Measurements from ENCODE around the gene BUD13.
"Not testable (repeated sequence)": the region's sequence is repeated elsewhere in the genome, so short reads cannot be mapped to it uniquely, and the experiment has no call there.

Gene BUD13, protein sequence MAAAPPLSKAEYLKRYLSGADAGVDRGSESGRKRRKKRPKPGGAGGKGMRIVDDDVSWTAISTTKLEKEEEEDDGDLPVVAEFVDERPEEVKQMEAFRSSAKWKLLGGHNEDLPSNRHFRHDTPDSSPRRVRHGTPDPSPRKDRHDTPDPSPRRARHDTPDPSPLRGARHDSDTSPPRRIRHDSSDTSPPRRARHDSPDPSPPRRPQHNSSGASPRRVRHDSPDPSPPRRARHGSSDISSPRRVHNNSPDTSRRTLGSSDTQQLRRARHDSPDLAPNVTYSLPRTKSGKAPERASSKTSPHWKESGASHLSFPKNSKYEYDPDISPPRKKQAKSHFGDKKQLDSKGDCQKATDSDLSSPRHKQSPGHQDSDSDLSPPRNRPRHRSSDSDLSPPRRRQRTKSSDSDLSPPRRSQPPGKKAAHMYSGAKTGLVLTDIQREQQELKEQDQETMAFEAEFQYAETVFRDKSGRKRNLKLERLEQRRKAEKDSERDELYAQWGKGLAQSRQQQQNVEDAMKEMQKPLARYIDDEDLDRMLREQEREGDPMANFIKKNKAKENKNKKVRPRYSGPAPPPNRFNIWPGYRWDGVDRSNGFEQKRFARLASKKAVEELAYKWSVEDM

DNA sequence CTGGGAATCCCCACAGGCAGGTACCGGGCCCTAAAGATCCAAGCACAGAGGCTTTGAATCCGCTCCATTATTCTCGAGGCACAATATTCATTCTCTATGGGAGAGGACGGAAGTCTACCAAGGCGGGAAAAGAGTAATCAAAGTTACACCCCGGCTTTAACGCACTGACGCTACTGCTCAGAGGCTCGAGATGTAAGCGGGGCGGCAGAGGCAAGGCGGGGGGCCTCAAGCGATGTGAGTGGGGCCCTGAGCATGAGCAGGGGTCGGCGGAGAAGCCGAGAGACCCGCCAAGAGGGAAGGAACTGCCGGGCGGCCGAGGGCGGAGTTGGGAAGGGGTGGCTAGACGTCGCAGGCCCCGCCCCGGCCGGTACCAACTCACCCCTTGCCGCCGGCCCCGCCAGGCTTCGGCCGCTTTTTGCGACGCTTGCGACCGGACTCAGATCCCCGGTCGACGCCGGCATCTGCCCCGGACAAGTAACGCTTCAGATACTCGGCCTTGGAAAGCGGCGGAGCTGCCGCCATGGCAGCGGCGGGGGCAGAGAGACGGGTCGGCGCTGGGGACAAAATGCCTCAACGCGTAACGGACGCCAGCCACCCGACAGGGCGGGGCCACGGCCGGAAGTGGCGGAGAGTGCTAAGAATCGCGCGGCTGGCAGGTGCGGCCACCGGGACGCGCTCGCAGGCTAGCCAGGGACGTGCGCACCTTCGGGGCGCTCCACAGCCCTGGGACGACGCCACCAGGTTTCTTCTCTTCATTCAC is at the start of gene BUD13:
TSS of gene BUD13 (minus strand) at position 545 of the 760 bp plus-strand sequence. CDS start at position 522, 23 bp downstream.
- peak; percentile 97 for DNase-seq

DNA sequence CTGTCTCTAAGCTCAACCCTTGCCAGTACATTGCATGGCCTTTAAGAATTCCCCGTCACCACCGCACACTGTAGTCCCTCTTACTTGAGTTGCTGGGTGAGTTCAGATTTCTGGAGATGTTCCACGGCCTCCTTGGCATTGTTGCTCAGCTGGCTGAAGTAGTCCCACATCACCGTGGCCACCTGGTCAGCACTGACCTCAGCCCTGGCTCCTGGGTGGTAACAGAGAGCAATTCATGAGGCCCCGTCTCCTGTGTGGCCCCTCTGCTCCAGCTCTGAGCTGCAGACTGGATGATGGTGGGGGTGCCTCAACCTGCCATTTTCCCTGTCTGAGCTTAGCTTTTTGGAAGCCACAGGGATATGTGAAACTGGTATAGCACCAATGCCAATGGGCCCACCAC is 49.8 kb upstream of the BUD13 start:
- no peak for DNase-seq

DNA sequence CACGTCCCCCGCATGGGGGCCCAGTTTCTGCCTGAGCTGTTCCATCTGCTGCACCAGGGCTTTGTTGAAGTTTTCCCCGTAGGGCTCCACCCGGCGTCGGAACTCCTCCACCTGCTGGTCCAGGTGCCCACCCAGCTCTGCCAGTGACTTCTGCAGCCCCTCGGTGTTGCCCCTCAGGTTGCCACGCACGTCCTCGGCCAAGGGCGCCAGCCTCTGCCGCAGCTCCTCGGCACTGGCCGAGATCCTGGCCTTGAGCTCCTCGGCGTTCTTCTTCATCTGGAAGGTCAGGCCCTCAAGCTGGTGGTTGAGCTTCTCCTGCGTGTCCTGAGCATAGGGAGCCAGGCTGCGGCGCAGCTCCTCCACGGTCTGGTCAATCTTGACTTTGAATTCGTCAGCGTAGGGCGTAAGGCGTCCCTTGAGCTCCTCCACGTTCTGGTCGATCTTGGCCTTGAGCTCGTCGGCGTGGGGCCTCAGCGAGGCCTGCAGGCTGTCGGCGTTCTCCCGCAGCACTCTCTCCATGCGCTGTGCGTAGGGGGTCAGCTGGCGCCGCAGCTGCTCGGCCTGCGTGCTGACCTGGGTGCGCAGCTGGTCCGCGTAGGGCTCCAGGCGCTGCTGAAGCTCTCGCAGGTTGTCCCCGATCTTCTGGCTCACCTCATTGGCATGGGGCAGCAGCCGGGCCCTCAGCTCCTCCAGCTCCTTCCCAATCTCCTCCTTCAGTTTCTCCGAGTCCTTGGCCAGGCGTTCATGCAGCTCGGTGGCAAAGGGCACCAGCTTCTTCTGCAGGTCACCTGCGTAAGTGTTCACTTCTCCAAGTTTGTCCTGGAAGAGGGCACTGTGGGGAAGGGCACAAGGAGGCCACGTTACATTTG is 48.5 kb upstream of the BUD13 start:
- no peak for DNase-seq

DNA sequence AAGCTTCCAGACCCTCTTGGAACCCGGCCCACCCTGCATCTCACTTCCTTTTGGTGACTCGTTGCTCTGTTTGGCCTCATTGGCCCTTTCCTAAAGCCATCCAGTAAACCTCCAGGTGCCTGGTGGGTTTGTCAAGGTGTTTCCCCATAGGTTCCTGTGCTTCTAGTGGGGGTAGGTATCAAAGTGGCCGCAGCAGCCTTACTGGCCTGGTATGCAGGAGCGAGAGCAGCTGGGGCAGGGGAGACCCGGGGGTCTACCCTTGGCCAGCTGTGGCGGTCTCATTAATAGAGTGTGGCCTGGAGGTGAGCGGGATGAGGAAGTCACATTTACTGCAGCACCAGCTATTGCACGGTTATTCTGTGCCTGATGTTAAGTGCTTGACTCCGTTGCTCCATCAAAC is 46.3 kb upstream of the BUD13 start:
- DNase-seq = no peak

DNA sequence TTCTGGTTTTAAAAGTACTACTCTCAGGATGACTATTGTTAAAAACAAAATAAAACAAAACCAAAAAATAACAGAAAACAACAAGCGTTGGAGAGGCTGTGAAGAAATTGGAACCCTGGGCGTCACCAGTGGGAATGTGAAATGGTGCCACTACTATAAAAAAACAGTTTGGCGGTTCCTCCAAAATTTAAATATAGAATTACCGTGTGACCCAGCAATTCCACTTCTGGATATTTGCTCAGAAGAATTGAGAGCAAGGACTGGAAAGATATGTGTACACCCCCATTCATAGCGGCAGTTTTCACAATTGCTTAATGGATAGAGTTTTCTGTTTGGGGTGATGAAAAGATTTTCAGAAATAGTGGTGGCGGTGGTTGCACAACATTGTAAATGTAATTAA is 41.7 kb upstream of the BUD13 start:
- DNase-seq = no peak

DNA sequence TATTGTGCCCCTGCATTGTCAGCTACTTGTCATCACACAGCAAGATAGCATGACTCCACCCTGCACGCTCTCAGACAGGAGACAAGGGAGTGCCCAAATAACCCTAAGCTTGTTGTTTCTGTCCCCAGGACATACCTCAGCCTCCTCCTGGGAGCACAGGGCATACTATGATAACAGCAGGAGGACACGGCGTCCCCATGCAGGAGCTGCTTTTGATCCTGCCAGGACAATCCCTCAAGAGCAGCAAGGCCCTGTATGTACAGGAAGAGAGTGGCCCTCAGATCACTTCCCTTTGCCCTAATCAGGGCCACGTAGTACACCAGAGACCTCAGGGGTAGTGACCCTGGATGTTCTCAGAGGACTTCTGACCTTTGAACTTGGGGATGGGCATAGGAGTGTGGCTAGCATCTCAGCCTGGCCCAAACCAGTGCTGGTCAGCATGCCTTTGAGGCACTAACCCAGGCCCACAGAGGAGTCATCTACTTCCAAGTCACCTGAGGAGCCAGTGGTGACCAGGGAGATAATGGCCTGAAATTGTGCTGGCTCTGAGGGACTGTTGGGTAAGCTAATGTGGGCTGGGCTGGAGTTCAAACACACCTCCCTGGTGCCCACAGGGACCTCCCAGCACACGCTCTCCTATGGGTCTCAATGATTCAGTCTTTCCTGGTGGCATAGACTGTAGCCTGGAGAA is 41.1 kb upstream of the BUD13 start:
- no peak for DNase-seq

DNA sequence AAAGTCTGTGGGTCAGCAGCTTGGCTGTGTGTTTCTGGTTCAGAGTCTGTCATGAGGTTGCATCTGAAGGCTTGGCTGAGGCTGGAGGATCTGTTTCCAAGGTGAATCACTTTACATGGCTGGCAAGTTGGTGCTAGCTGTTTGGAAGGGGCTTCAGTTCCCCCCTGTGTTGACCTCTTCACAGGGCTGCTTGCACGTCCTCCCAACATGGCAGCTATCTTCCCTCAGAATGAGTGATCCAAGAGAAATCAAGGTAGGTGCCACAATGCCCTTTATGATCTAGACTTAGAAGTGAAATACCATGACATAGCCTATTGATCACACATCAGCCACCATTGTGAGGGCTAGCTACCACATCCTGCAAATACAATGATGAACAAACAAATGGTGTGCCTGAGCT is 40.4 kb upstream of the BUD13 start:
- no peak for DNase-seq

DNA sequence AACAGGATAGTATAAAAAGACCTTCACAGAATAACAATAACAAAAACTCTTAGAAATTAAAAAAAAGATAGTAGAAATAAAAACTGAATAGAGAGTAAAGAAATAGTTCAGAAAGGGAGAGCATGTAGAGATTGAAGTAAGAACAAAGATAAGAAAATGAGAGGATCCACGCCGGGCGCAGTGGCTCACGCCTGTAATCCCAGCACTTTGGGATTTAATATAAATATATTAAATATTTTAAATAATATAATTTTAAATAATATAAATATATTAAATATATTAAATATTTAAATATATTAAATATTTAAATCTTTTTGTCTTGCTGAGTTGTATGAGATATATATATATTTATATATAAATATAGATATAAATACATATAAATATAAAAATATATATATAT is 39.3 kb upstream of the BUD13 start:
- no peak for DNase-seq

DNA sequence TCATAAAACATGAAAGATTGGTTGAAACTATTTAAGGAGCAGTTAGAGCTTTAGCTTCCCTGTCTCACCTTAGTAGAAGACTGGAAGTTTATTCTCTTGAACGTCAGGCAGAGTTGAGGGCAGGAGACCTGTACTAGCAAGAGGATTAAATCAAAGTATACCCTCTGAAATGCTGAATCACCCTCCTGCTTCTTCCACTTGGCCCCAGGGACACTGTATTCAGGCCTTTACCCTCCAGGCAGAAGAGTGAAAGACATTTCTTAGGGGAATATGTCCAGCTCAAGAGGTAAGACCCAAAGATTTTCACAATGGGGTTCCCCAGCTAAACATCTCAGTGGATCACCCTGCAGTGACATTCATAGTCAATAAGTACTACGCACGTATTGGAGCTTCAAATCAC is 38.4 kb upstream of the BUD13 start:
- no peak for DNase-seq

DNA sequence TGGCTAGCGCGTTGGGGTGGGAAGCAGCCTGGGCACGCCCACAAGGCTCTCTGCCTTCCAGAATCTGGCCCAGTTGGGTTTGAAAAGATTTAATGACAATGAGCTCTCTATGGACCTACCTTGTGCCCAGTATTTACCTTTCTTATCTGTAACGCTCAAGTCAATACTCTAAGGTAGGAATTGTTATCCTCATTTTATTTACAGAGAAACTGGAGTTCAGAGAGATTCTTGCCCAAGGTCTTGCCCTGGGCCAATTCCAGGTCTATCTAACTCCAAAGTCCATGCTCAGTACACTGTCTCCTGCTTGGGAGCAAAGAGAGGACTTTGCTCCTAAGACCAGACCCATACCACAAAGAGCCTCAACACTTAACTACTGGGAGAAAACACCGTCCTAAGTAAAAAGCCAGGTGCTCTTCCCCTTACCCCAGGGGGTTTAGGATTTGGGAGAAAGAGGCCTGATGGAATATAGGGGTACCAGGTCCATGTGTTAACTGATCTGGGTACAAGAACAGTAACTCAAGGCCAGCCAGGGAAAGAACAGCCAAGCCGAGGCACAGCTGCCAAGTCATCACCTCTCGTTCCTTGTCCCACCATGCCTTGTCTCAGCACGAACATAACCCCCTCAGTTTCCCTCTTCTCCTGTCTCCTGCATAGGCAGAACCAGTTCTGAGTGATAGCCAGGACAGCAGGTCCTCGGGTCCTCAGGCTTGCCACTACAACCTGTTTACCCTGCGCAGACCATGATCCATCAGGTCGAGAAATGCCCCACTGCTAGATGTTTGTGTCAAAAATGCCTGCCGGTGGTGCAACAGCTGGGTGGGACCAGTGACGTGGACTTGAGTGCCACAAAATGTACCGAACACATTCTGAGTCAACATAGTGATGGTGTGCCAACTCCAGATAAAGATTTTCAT is 35.7 kb upstream of the BUD13 start:
- no peak for DNase-seq

DNA sequence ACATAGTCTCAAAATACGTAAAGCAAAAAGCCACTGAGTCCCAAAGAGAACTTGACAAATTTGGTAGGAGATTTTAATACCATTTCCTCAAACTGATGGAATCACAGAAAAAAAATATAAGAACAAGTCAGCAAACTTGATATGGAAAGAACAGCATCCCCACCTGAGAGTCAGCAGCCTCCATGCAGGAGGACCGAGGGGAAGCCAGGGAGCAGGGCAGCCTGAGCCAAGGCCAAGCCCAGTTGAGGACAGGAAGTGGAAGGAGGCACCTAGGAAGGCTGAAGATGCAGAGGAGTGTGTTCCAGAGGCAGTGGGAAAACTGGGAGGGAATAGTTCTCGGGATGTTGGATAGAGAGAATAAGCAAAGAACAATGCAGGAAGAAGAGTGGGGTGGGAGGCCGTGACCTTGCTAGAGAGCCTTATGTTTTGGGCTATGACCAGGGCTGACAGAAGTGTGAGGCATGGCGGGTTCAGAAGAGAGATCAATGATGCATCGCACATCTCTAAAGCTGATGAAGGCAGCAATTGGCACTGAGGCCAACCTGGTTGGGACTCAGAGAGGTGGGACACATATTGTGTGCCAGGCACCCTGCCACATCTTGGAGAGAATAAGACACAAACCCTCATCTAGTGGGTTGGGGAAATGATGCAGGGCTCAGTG is 34.9 kb upstream of the BUD13 start:
- DNase-seq = no peak

DNA sequence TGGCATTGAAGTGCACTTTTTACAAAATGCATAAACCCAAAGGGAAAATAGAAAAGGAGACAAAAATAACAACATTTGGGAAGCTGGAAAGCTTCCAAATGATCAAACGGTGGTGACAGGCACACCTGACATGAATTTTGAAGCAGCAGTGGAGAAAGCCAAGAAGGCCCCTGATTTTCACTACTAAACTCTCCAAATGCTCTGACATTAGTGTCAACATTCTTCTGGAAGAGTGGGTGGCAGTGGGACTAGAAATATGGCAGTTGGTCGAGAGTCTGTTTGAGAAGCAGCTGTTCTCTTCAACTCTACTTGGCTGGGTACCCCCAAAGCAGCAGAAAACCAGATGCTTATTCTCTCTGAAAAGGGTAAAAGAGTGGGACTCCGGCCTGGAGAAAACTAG is 31.2 kb upstream of the BUD13 start:
- no peak for DNase-seq

DNA sequence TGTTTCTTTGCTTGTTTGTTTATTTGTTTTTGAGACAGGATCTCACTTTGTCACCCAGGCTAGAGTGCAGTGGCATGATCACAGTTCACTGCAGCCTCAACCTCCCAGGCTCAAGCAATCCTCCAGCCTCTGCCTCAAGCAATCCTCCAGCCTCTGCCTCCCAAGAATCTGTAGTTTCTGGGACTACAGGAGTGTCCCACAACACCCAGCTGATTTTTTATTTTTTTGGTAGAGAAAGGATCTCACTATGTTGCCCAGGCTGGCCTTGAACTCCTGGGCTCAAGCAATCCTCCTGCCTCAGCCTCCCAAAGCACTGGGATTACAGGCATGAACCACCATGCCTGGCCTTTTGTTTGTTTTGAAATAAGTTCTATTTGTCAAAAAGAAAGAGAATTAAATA is 28.9 kb upstream of the BUD13 start:
- not testable (repeated sequence) for DNase-seq

DNA sequence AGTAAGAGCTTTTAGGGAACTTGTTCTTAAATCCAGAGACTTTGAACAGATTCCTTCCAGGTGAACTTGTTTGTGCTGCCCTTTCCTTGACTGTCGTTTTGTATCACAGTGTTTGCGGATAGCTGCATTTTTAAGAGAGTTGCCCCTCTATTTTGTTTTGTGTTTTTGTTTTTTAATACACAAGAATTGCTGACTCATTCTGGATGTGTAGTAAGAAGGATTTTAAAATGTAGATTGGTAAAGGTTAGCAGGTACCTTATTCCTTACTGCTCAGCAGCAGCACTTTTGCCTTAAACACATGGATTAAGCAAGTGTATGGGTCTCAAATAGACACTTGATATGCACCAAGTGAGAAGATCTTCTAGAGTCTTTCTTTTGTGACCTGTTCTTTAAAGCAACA is 27.8 kb upstream of the BUD13 start:
- DNase-seq = no peak

DNA sequence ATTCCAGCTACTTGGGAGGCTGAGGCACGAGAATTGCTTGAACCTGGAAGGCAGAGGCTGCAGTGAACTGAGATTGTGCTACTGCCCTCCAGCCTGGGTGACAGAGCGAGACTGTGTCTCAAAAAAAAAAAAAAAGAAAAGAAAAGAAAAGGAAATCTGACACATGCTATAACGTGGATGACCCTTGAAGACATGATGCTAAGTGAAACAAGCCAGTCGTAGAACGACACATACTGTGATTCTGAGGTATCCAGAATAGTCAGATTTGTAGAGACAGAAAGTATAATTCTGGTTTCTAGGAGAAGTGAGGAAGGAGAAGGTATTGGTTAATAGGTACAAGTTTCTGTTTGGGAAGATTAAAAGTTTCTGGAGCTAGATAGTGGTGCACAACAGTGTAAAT is 25.6 kb upstream of the BUD13 start:
- DNase-seq = no peak

DNA sequence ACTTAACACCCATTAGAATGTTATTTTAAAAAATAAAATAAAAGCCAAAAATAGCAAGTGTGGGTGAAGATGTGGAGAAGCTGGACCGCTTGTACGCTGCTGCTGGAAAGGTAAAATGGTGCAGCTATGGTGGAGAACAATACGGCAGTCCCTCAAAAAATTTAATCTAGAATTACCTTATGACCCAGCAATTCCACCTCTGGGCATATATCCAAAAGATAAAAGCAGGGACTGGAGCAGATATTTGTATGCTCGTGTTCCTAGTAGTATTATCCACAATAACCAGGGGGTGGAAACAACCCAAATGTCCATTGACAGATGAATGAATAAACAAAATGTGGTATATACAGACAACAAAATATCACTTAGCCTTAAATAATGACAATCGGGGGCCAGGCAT is 25.0 kb upstream of the BUD13 start:
- no peak for DNase-seq

DNA sequence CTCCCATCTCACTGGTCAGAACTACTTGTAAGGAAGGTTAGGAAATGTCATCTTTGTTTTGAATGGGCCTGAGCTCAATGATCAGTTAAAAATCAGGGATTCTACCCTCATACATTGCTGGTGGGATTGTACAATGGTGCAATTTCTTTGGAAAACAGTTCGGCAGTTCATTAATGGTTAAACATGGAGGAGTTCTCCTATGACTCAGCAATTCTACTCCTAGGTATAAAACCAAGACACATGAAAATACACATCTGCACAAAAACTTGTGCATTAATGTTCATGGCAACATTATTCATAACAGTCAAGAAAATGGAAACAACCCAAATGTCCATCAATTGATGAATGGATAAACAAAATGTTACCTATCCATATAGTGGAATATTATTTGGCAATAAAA is 23.8 kb upstream of the BUD13 start:
- DNase-seq = no peak

DNA sequence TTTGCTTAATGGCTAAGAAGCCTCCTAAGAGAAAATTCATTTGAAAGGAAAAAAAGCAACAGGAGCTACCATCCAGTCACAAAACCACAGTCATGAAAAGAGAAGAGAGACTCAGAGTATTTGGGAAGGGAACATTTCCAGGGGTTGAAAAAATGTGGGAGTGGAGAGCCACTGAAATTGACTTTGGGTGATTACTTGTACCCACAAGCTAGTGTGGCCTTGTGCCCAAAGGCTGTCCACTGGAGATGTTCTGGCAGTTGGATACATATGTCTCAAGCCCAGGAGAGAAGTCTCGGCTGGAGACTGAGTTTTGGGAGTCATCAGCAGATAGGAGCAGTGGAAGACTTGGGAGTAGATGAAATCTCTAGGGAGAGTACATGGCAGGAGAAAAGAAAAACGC is 22.1 kb upstream of the BUD13 start:
- DNase-seq = no peak

DNA sequence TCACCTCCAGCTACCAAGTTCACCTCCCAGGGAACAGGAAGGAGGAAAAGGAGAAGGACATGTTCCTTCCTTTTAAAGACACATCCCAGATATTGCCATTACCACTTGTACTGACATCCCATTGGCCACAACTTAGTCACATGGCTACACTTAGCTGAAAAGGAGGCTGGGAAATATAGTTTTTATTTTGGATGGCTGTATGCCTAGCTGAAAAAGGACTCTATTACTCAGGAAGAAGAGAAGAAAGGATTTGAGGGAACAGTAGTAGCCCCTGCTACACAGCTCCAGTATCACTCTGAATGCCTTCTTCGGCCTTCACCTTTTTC is 20.9 kb upstream of the BUD13 start:
- no peak for DNase-seq

DNA sequence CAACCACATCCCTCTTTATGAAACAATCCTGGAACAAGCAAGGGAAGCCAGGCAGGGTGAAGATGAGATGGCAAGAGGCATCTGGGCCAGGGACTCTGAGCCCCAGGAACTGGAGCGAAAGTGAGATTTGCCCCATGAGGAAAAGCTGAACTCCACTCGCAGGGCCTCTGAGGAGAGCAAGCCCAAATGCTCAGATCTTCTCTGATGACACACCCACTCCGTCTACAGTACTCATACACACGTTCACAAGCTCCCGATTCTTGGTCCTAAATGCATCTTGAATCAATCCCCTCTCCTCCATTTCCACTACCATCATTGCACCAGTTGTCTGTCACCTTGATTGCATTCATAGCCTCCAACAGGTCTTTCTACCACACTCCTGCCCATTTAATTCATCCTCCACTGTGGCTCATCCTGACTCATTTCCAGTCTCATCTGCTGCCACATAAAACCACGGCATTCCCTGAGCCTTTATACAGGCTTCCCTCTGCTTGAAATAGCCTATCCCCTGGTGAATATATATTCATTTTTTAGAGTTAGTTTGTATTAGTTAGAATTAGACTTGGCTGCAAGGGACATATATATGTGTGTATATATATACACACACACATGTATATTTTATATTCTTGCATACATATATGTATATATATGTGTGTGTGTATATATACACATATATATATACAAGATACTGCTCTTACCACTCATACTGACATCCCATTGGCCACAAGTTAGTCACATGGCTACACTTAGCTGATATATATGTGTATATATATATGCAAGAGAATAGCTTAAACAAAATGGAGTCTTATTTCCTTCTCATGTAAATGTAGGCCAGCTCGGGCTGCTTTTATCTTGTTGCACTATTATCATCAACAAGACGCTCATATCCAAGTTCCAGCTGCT is 20.3 kb upstream of the BUD13 start:
- DNase-seq = no peak
